Activated CD8-positive, alpha-beta memory T cell treated with anti-CD3 and anti-CD28 coated beads for 36 hours (primary cell): ENCODE results near the gene SLFN12L. TPM values are rescaled to one million over a fixed set of nuclear protein-coding genes. Genes with fewer than 3 reads are reported as not detected.

Source experiments
- CTCF ChIA-PET: fragments of 350-600 bp; sonication (Branson Sonifier 250); formaldehyde crosslinking; loops from one replicate; lab custom pipeline; 2021; ENCODE audit warnings: antibody characterized with exemption; lab: Charles Lee
- POLR2A ChIA-PET: fragments of 350-600 bp; sonication (Branson Sonifier 250); formaldehyde crosslinking; loops from one replicate; lab custom pipeline; 2021; ENCODE audit warnings: antibody characterized with exemption; lab: Charles Lee
- total RNA-seq, 2 experiments: library from RNA; stranded (reverse); gene quantifications; one replicate each; pipeline ENCODE4 v1.2.3, GENCODE V29; 2021

Gene SLFN12L
- total RNA-seq, 2 experiments from 2014 or later, result 42.8 TPM

GRCh38 chr17:35548978-35549377 is 11.5 kb upstream of the SLFN12L start:
- POLR2A ChIA-PET, result no interaction called here
- CTCF ChIA-PET, result interaction anchor here (1.1 kb wide), 1 partner anchor 11 kb away, joined by 3 read pairs; the partner anchor contains the start of gene SLFN12L

GRCh38 chr17:35548208-35548810 is 10.8 kb upstream of the SLFN12L start:
- ChIA-PET CTCF (interaction anchor here (1.1 kb wide), 1 partner anchor 10 kb away, joined by 3 read pairs; the partner anchor contains the start of gene SLFN12L), POLR2A (no interaction called here)

- ChIA-PET CTCF (no interaction called here), POLR2A (no interaction called here)
Measured at GRCh38 chr17:35546487-35546886, 9.0 kb upstream of the SLFN12L start.

GRCh38 chr17:35545150-35545549 is 7.7 kb upstream of the SLFN12L start:
- CTCF ChIA-PET, result interaction anchor here (0.9 kb wide), 1 partner anchor 11 kb away, joined by 4 read pairs; no protein-coding TSS in a partner anchor
- POLR2A ChIA-PET, result no interaction called here

- CTCF ChIA-PET, result interaction anchor here (1.1 kb wide), 1 partner anchor 231 kb away, joined by 3 read pairs; no protein-coding TSS in a partner anchor
- POLR2A ChIA-PET, result no interaction called here
Measured at GRCh38 chr17:35543856-35544255, 6.4 kb upstream of the SLFN12L start.

- POLR2A ChIA-PET, result no interaction called here
- CTCF ChIA-PET, result interaction anchor here (0.9 to 1.4 kb wide), 4 partner anchors 13 to 231 kb away, joined by 3 to 4 read pairs (median 4); no protein-coding TSS in a partner anchor
Measured at GRCh38 chr17:35542990-35543389, 5.5 kb upstream of the SLFN12L start.

- POLR2A ChIA-PET, result no interaction called here
- CTCF ChIA-PET, result interaction anchor here (1.6 to 9.6 kb wide), 2 partner anchors 37 to 230 kb away, joined by 3 to 96 read pairs; partner anchors contain the start of gene PEX12
Measured at GRCh38 chr17:35541434-35541833, 4.0 kb upstream of the SLFN12L start.

GRCh38 chr17:35540589-35541404 is 3.3 kb upstream of the SLFN12L start:
- POLR2A ChIA-PET, result no interaction called here

GRCh38 chr17:35539659-35540026 is 2.2 kb upstream of the SLFN12L start:
- ChIA-PET CTCF (interaction anchor here (0.6 to 9.6 kb wide), 10 partner anchors 52 to 398 kb away, joined by 3 to 96 read pairs (median 3); partner anchors contain the start of genes SLFN11 and SLFN13), POLR2A (interaction anchor here (0.7 to 1.3 kb wide), 4 partner anchors 15 to 297 kb away, joined by 3 to 8 read pairs (median 5); partner anchors contain the start of genes SLFN11 and SLFN5)

More at GRCh38 chr17:35540589-35541404, 3.3 kb upstream of the SLFN12L start:
- CTCF ChIA-PET, result interaction anchor here (0.6 to 9.6 kb wide), 3 partner anchors 38 to 229 kb away, joined by 3 to 96 read pairs (median 3); partner anchors contain the start of gene PEX12

- CTCF ChIA-PET, result interaction anchor here (0.6 to 9.6 kb wide), 7 partner anchors 17 to 622 kb away, joined by 3 to 96 read pairs (median 3); partner anchors contain the start of gene SLFN11
- POLR2A ChIA-PET, result interaction anchor here (0.7 to 3.5 kb wide), 8 partner anchors 42 to 552 kb away, joined by 3 to 24 read pairs (median 4); partner anchors contain the start of genes PEX12, SLFN11 and SLFN5
Measured at GRCh38 chr17:35536664-35537171, 760 bp downstream of the SLFN12L start.

- CTCF ChIA-PET, result interaction anchor here (1.0 to 9.6 kb wide), 4 partner anchors 15 to 224 kb away, joined by 3 to 96 read pairs (median 4); no protein-coding TSS in a partner anchor
- POLR2A ChIA-PET, result interaction anchor here (0.7 to 3.5 kb wide), 4 partner anchors 44 to 351 kb away, joined by 5 to 24 read pairs (median 6); partner anchors contain the start of gene SLFN11
Measured at GRCh38 chr17:35535406-35535805, 2.1 kb downstream of the SLFN12L start.

- CTCF ChIA-PET, result interaction anchor here (0.7 to 9.6 kb wide), 5 partner anchors 13 to 223 kb away, joined by 3 to 96 read pairs (median 3); partner anchors contain the start of gene PEX12
- POLR2A ChIA-PET, result interaction anchor here (0.6 to 1.9 kb wide), 6 partner anchors 44 to 350 kb away, joined by 3 to 8 read pairs (median 4); no protein-coding TSS in a partner anchor
Measured at GRCh38 chr17:35534576-35535093, 2.8 kb downstream of the SLFN12L start.

- CTCF ChIA-PET, result interaction anchor here (0.6 to 2.2 kb wide), 3 partner anchors 44 to 283 kb away, joined by 3 to 7 read pairs (median 7); no protein-coding TSS in a partner anchor
- POLR2A ChIA-PET, result interaction anchor here (0.6 to 1.6 kb wide), 3 partner anchors 44 to 157 kb away, joined by 3 to 8 read pairs (median 5); partner anchors contain the start of gene SLFN11
Measured at GRCh38 chr17:35531160-35531559, 6.3 kb downstream of the SLFN12L start.

- ChIA-PET CTCF (interaction anchor here (0.6 to 1.1 kb wide), 7 partner anchors 13 to 270 kb away, joined by 3 to 5 read pairs (median 4); no protein-coding TSS in a partner anchor), POLR2A (interaction anchor here (1.0 kb wide), 1 partner anchor 8 kb away, joined by 9 read pairs; no protein-coding TSS in a partner anchor)
Measured at GRCh38 chr17:35529866-35530265, 7.6 kb downstream of the SLFN12L start.

- POLR2A ChIA-PET, result interaction anchor here (1.0 kb wide), 1 partner anchor 8 kb away, joined by 9 read pairs; no protein-coding TSS in a partner anchor
- CTCF ChIA-PET, result interaction anchor here (0.6 to 1.1 kb wide), 4 partner anchors 14 to 186 kb away, joined by 3 to 5 read pairs (median 4); no protein-coding TSS in a partner anchor
Measured at GRCh38 chr17:35529326-35529725, 8.2 kb downstream of the SLFN12L start.

- POLR2A ChIA-PET, result interaction anchor here (0.5 kb wide), 1 partner anchor 66 kb away, joined by 3 read pairs; no protein-coding TSS in a partner anchor
- CTCF ChIA-PET, result interaction anchor here (1.0 kb wide), 1 partner anchor 14 kb away, joined by 3 read pairs; no protein-coding TSS in a partner anchor
Measured at GRCh38 chr17:35523296-35523695, 14.2 kb downstream of the SLFN12L start.

- ChIA-PET CTCF (interaction anchor here (0.5 to 1.3 kb wide), 3 partner anchors 13 to 14 kb away, joined by 3 to 4 read pairs (median 3); no protein-coding TSS in a partner anchor), POLR2A (interaction anchor here (0.6 to 1.0 kb wide), 2 partner anchors 8 to 148 kb away, joined by 3 to 9 read pairs; no protein-coding TSS in a partner anchor)
Measured at GRCh38 chr17:35521654-35522256, 15.7 kb downstream of the SLFN12L start.
